GM21367 (cell line): ENCODE measurements around the gene FBXO38.
A peak's percentile ranks its signal among the peaks of the same experiment; 100 is the strongest.
"Not testable (repeated sequence)": the region's sequence is repeated elsewhere in the genome, so short reads cannot be mapped to it uniquely, and the experiment has no call there.

Experiments
- ATAC-seq: cut with Tn5 transposase; IDR thresholded peaks from one replicate; pipeline ENCODE4 v1.9.1; 2021; ENCODE audit not compliant: unreplicated experiment

FBXO38 gene

GRCh38 chr5:148427370-148428042, 43.7 kb downstream of the FBXO38 start:
- no peak for ATAC-seq

- ATAC-seq: no peak
Measured at GRCh38 chr5:148428848-148429247, 45.1 kb downstream of the FBXO38 start.

GRCh38 chr5:148433826-148434225, 50.1 kb downstream of the FBXO38 start:
- ATAC-seq: no peak

- ATAC-seq: no peak
Measured at GRCh38 chr5:148436029-148436428, 52.3 kb downstream of the FBXO38 start.

- no peak for ATAC-seq
Measured at GRCh38 chr5:148437249-148437648, 53.5 kb downstream of the FBXO38 start.

- ATAC-seq: no peak
Measured at GRCh38 chr5:148438933-148439332, 55.2 kb downstream of the FBXO38 start.

GRCh38 chr5:148443241-148443640, 59.5 kb downstream of the FBXO38 start:
- no peak for ATAC-seq

- peak; percentile 93 for ATAC-seq
Measured at GRCh38 chr5:148443998-148444397, 60.2 kb downstream of the FBXO38 start.

GRCh38 chr5:148445578-148445977, 61.8 kb downstream of the FBXO38 start:
- no peak for ATAC-seq

- ATAC-seq: no peak
Measured at GRCh38 chr5:148446611-148447010, 62.9 kb downstream of the FBXO38 start.

GRCh38 chr5:148452499-148453193, 68.9 kb downstream of the FBXO38 start:
- ATAC-seq: no peak

- no peak for ATAC-seq
Measured at GRCh38 chr5:148454576-148454975, 70.8 kb downstream of the FBXO38 start.

- ATAC-seq: no peak
Measured at GRCh38 chr5:148455185-148455584, 71.4 kb downstream of the FBXO38 start.

GRCh38 chr5:148457183-148457620, 73.4 kb downstream of the FBXO38 start:
- peak; percentile 70 for ATAC-seq

GRCh38 chr5:148458036-148458888, 74.5 kb downstream of the FBXO38 start:
- no peak for ATAC-seq

- no peak for ATAC-seq
Measured at GRCh38 chr5:148459669-148460068, 75.9 kb downstream of the FBXO38 start.

GRCh38 chr5:148465381-148466235, 81.8 kb downstream of the FBXO38 start:
- no peak for ATAC-seq

GRCh38 chr5:148466236-148466580, 82.5 kb downstream of the FBXO38 start:
- no peak for ATAC-seq

GRCh38 chr5:148467958-148468357, 84.2 kb downstream of the FBXO38 start:
- ATAC-seq: no peak

GRCh38 chr5:148468746-148469145, 85.0 kb downstream of the FBXO38 start:
- ATAC-seq: not testable (repeated sequence)

- no peak for ATAC-seq
Measured at GRCh38 chr5:148469501-148469935, 85.8 kb downstream of the FBXO38 start.
